HG03066 (cell line): Measurements from ENCODE around the gene NARF.
"Not testable (repeated sequence)": the region's sequence is repeated elsewhere in the genome, so short reads cannot be mapped to it uniquely, and the experiment has no call there.

Experiments
- ATAC-seq: cut with Tn5 transposase; IDR thresholded peaks from one replicate; pipeline ENCODE4 v1.9.1; 2021; ENCODE audit warnings: low read depth; ENCODE audit not compliant: unreplicated experiment

Gene NARF

DNA sequence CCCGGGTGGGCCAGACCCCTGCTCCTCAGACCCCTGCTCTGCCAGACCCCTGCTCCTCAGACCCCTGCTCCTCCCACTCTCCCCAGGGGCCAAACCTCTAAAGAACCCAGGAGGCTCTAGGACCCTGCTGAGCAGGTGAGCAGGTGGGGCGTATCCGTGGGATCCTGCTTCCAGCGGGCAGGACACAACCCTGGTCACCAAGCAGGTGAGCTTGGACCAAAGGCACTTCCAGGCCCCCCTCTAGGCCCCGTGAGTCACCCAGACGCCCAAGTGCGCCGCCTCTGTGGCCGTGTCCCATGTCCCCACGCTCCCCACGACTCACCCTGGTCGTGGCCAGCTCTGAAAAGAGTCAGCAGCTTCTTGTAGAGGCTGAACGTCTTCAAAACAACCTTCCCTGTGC, 13.0 kb upstream of the NARF start:
- no peak for ATAC-seq

DNA sequence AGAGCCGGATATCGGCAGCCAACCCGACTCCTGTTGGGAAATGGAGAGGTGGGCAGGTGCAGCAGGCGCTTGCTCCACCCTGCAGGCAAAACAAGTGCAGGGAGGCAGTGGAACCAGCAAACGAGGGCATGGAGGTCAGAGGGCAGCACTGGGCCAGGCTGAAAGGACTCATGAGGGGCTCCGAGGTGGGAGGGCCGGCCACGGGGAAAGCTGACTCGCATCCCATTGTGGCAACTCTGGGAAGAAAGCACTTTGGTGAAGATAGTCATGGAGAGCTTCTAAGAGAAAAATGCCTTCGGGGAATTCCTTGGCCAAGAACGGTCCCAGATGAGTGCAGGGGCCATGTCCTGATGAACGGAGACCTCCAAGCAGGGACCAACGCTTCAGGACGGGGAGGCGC, 12.4 kb upstream of the NARF start:
- no peak for ATAC-seq

DNA sequence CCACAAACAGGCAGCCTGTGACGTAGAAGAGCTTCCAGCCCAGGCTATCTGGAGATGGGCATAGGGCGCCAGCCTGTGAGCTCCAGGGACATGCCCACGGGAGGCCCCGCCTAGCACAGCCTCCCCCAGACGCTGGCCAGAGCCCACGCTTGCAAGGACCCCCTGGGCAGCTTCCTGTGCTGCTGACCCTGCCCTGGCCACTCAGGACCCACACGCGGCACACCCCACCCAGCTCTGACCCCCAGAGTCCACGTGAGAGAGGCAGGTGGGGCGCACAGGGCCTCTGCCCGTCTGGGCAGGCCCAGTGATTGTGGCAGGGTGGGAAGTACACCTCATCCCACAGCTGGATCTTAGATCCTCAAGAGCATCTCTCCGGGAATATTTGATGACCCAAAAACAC, 11.9 kb upstream of the NARF start:
- ATAC-seq: no peak

DNA sequence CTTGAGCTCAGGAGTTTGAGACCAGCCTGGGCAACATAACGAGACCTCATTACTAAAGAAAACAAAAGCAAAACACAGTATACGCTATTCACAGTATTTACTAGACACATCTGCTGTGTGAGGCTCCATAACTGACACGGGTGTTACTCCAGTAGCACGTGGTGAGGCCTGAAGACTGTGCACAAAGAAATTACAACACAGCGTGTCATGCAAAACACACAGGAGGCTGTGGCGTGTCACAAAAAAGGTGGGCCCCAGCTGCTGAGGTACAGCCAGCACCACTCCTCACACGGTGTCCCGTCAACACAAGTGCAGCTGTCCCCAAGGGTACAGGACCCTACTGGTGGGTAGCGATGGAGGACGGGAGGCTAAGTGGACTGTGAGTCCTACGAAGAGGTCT, 10.7 kb upstream of the NARF start:
- no peak for ATAC-seq

DNA sequence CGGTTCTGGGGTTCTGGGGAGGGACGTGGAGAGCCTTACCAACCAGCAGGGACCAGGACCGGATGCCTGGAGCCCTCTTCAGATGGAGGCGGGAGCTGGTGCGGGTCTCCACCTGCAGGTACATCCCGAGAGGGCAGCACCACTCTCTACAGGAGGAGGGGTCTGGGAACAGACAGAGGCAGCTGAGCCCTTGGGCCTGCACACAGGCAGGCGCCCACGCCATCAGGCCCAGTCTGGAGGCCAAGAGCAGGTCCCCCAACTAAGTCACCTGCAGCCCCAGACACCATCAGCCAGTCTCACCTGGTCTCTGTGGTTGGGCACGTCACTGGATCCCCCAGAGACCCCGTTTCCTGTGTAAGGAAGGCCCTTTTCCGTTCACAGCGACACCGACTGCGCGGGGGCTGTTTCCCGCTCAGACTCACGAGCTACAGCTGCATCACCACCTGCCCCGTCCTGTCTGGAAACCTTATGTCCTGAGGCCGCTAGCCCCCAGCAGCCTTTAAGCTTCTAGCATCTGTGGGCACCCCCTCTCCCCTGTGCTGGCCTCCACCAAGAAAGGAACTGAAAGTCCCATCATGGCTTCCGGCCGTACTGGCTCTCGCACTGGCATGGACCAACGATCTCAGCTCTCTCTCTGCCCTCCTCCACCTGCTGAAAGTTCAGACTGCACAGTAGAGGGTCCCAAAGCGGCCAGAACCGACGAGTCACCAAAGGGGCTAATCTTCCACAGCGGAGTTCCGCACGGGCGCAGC, 9.2 kb upstream of the NARF start:
- peak; percentile 55 for ATAC-seq

DNA sequence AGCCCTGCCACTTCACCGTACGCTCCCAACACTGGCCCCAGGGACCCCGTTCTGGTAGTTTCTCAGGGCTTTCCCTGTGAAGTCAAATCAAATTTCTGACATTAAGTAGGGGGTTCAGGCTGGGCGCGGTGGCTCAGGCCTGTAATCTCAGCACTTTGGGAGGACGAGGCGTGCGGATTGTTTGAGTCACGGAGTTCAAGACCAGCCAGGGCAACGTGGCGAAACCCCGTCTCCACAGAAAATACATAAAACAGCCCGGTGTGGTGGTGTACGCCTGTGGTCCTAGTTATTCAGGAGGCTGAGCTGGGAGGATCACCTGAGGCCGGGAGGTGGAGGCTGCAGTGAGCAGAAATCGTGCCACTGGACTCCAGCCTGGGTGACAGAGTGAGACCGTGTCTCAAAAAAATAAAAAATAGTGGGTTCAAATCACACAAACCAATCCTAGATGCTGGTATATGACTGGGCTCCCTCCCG, 8.6 kb upstream of the NARF start:
- peak; percentile 7 for ATAC-seq

DNA sequence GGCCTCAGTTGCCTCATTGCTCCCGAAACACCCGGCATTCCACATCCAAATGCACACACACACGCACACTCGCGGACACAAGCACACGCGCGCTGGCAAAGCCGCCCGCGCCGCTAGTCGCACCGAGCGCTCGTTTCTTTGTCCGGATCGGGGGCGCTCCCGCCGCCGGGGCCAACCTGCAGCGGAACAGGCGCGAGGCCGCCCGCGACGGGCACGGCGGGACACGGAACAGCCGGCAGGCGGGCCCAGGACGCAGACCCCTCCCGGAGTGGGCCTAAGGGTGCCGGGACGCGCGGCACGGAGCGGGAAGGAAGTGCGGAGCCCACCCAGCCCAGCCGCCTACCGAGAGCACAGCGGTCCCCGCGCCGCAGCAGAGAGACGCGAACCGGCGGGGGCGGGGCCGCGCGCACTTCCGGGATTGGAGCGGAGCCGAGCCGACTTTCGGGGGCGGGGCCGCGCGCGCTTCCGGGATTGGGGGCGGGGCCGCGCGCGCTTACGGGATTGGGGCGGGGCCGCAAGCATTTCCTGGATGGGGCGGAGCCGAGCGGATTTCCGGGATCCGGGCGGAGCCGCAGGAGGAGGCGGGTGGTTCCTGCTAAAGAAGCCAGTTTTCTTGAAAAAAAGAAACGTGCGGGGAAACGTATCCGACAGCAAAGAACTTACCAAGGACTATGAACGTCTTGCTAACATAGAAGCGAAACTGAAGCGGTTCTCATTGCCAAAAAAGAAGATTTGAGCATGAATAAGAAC, 8.0 kb upstream of the NARF start, which contains the start of gene CYBC1:
Gene CYBC1 (minus strand): TSS at position 396 of the 750 bp plus-strand sequence. CDS start 1,498 bp downstream, outside the sequence.
- peak; percentile 41 for ATAC-seq

DNA sequence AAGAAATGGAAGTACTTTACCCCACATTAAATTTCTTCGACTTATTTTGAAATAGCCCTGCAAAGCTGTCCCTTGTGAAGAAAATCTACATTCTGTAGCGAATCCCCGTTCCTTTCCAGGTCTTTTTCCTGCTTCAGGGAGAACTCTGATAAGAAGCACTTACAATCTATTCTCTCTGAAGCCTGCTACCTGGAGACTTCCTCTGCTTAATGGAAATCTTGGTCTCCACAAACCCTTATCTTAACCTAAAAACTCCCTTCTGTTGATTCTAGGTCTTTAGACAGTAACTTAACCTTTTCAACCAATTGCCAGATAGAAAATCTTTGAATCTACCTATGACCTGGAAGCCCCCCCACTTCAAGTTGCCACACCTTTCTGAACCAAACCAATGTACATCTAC, 6.4 kb upstream of the NARF start:
- no peak for ATAC-seq

DNA sequence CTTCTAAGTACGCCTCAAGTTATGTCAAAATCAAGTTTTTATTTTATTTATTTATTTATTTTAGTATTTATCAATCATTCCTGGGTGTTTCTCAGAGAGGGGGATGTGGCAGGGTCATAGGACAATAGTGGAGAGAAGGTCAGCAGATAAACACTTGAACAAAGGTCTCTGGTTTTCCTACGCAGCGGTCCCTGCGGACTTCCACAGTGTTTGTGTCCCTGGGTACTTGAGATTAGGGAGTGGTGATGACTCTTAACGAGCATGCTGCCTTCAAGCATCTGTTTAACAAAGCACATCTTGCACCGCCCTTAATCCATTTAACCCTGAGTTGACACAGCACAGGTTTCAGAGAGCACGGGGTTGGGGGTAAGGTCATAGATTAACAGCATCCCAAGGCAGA, 5.4 kb upstream of the NARF start:
- ATAC-seq: not testable (repeated sequence)

DNA sequence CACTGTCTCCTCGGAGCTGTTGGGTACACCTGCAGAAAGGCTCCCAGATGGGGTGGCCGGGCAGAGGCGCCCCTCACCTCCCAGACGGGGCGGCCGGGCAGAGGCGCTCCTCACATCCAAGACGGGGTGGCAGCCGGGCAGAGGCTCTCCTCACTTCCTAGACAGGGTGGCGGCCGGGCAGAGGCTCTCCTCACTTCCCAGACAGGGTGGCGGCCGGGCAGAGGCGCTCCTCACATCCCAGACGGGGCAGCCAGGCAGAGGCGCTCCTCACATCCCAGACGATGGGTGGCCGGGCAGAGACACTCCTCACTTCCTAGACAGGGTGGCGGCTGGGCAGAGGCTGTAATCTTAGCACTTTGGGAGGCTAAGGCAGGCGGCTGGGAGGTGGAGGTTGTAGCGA, 4.8 kb upstream of the NARF start:
- ATAC-seq: not testable (repeated sequence)

DNA sequence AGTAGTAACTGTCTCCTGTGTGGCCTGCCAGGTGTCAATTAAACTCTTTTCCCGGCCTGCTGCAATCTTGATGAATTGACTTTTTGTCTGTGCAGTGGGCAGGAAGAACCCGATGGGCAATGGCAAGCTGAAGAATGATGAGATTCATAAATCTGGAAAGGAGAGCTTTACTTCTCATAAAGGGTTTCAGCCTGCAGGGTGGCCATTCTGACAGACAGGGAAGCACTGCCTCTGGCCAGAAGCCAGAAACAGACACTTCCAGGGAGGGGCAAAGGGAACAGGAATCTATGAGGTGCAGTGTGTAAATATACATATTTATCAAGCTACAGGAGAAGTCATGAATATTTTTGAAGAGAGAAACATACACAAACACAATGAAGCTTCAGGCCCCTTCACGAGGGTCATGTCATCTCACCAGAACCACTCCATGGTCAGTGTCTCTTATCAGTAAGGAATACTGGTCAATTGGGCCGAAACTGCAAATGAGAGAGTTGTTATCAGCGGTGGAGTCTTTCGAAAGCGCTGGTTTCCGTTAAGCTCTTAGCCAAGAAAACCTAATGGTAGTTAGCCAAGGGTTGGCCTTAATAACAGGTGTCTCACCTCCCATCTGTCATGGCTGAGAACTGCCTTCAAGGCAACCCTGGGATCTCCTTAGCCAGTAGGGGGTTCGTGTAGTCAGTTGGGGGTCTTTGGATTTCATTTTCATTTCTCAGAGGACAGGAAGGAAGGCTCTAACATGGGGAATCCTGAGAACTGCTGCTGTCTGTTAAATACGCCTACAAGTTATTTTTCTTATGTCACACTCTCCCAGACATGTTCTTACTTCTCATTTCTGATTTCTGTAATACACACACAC, 1.2 kb upstream of the NARF start:
- no peak for ATAC-seq

DNA sequence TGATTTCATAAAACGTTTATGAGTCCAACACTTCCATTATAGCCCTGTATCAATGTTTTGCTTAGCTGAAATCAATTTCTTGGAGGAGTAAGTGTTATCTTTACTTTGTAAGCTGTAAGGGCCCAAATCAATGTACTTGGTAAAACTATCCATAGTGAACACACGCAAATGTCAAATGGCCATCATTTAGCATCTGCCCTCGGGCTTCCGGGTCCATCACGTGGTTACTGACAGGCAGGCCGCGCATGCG, 687 bp upstream of the NARF start:
- ATAC-seq: no peak

DNA sequence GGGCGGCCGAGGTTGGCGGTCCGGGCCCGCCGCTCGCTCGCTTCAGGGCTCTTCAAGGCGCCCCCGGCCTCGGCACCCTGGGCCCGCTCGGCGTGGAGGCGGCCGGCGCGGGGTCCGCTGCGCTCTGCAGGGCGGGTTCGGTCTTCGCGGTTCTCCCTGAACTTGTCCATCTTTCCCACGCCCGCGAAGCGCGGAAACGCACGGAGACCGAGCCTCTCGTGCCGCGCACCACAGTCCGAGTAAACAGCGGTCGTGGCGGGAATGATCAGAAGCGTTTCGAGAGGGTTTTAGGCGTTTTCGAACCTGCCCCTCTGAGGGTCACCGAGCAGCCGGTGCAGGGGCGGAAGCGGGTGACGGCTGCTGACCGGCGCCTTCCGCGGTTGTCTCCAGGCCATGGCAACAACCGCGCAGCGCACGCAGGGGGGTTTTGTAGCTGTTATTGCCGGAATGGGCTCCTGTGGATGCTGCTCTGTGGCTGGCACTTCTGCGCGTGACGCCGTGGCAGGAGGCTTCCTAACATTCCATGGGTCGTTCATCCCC, 414 bp downstream of the NARF start:
- peak; percentile 13 for ATAC-seq

DNA sequence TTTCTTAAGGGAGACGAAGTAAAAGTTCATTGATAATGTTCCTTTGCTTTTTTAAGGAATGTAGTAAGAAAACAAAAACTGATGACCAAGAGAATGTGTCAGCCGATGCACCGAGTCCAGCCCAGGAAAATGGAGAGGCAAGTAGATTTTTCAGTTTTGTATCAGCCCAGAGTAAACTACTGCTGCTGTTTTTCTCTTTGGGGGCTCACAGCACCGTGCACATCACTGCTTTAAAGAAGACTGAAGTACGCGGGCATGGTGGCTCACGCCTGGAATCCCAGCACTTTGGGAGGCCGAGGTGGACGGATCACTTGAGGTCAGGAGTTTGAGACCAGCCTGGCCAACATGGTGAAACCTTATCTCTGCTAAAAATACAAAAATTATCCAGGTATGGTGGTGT, 1.4 kb downstream of the NARF start:
- not testable (repeated sequence) for ATAC-seq

DNA sequence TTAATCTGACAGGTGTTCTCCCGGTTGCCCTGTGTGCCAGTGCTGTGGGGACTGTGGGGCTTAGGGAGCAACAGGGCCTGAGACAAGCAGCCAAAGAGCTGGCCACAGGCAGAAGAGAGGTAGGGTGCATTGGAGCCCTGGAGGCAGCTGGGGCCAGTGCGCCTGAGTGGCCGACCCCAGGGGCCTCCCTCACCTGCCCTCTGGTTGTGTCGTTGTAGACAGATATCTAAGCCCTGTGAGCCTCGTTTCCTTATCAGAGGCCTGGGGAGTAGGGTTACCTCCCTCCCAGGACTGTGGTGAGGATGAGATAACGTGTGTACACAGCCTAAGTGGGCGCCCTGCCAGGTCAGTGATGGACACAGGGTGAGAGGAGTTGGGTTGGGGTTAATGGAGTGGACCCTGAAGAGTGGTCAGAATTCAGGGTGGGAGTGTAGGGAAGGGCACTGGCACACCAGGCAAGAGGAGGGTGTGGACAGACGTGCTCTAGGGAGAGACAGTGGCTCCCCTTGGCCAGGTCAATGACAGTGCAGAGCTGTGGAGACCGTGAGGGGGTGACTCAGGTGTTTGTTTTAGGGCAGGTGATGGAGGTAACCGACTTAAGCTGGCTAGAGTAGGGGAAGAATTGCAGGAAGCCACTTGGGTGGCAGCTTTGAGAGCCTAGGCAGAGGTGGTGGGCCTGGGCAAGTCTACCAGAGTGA, 3.4 kb downstream of the NARF start:
- no peak for ATAC-seq

DNA sequence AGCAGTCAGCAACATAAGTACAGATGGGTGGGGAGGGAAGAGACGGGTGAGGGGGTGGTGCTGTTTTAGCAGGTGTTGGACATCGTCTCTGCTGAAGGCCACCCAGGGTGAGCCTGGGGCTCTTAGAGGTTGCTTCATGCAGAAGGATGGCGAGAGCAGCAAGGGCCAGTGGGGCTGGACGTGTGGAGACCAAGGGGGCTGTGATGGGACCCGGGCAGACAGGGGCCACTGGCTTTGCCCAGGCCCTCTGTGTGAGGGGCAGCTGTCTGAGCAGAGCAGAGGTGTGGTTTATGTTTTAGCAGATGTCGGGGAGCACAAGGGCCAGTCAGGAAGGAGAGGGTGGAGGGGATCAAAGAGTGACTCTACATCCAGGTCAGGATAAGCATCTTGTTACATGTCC, 4.8 kb downstream of the NARF start:
- no peak for ATAC-seq

DNA sequence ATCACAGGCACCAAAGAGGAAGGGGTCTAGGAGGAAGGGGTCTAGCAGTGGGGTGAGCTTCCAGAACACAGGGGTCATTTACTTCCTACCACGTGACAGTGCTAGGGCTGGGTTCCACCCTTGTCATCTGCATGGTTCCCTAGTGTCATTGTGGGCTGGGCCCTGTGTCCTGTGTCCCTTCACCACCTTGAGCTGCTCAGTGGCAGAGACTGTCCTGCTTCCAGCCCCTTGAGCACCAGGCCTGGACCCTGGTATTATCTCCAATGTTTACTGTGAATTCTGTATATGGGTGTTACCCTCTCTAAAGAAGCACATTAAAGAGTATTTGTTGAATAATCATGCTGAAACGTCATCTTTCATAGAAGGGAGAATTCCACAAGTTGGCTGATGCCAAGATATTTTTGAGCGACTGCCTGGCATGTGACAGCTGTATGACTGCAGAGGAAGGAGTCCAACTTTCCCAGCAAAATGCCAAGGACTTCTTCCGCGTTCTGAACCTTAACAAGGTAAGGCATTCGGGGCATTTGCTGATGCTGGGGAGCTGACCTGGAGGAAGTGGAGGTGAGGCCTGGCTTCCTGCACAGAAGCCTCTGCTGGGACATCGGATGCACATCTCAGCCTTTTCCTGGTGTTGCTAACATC, 5.5 kb downstream of the NARF start:
- no peak for ATAC-seq

DNA sequence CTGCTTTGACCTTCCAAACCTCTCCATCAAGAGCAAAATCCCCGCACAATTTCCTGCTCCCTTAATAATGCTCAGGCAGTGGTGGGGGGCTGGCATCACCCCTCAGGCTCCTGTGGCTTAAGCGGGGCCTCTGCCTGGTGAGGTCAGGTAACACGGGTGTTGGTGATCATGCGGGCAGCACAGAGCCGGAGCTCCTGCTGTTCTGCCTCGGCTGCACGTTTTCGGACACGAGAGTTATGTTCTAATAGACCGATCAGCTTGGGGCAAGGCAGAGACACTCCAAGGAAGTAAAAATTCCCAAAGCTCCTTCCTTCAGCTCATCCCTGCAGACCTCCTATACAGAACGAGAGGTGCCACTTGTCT, 6.0 kb downstream of the NARF start:
- no peak for ATAC-seq

DNA sequence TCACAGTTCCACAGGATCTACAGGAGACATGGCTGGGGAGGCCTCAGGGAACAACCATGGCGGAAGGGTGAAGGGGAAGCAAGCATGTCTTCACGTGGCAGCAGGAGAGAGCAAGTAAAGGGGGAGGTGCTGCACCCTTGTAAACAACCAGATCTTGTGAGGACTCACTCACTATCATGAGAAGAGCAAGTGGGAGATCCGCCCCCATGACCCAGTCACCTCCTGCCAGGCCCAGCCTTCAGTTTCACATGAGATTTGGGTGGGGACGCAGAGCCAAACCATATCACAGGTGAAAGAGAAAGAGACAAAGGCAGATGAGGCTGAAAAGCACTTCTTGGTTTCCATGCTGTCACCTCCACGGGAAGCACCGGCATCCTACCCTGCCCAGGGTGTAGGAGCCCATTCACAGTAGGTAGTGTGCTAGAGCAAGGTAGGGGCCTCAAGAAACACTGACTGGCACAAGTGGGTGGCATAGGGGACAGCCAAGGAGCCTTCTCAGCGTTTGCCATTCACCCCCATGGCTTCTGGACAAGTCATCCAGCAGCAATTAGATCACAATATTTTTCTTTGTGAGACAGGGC, 6.6 kb downstream of the NARF start:
- ATAC-seq: no peak

DNA sequence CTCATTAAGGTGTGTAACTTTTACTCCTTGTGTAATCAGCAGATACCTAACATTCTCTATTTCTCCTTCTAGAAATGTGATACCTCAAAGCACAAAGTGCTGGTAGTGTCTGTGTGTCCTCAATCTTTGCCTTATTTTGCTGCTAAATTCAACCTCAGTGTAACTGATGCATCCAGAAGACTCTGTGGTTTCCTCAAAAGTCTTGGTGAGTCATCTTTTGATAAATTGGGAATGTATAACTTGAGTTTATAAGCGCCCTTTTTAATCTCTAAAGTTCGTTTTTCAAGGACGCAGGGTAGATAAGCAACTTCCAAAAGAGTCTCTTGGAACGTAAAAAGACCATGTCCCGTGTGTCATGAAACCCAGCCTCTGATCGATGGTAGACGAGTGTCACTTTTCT, 10.2 kb downstream of the NARF start:
- ATAC-seq: no peak
